ENCODE results near the gene AMOTL2. TPM values are rescaled to one million over a fixed set of nuclear protein-coding genes. Genes with fewer than 3 reads are reported as not detected.

Gene AMOTL2
- total and polyA plus RNA-seq, 2 donors (not counting 1 experiment from before 2014, with no cell fraction given) = not detected

DNA sequence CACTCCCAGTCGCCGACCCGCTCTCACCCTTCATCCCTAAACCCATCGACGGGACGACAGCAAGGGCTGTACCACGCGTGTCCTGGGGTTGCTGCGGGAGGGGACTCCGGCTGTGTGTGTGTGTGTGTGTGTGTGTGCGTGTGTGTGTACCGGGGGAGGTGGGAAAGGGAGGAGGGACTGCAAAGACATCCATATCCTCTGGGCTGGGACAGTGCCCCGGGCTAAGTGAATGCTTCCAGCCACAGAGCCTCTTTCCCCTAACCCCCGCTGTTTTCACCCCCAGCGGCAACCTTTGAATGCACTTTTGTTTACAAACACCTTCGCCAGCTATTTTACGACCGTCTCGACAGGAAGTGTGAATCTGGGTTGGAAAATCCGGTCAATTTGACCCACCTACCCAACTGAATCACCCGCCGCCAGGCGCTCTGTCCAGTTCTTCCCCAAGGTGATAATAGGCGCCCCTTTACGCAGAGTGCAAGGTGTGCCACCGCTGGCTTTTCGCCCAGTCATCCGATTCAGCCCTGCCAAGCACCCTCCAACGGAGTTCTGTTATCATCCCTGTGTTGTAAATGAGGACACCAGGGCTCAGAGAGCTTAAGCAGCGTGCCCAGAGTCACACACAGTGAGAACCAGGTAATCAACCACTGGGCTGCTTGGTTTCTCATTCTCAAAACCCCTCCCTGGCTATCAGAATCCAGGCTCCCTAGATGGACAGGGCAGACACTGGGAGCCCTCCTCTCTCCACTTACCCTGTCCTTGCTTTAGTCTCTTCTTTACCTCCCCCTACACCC, 739 bp upstream of the AMOTL2 start:
- intact Hi-C loops (cut with micrococcal nuclease) = loop anchor here (5.0 kb wide), 1 partner anchor 163 kb away; no protein-coding TSS in a partner anchor
- WGBS (ENCODE audit: insufficient coverage) = 25% methylated on average over 13 of the region's 30 CpGs
- Mint-ChIP-seq H3K27me3 (peaks cover 49% of the 10 kb centered on the region), H3K9me3 (ENCODE audit: insufficient read depth) (peaks cover 2% of the 10 kb centered on the region), H3K4me3 (peak overlapping the region; percentile 78), H3K4me1 (peaks cover 14% of the 10 kb centered on the region), H3K27ac (no peak overlapping the region)
- Histone ChIP-seq H3K79me2 (ENCODE audit: control insufficient read depth, insufficient read depth, low read length) (no peaks in the 10 kb centered on the region), H3K36me3 (replicated peaks in 1 of 2; ENCODE audit: control extremely low read depth in 1 of 2, control insufficient read depth in 1 of 2, extremely low read depth in 1 of 2, insufficient read depth in 2 of 2, low read length in 1 of 2) (no peaks in the 10 kb centered on the region), H3K4me1 (ENCODE audit: control insufficient read depth in 2 of 2, insufficient read depth in 2 of 2, low read length in 2 of 2) (peaks cover 3% of the 10 kb centered on the region in 2 donors), H3K27ac (ENCODE audit: low read length in 2 of 2) (no peak overlapping the region), H3K4me2 (replicated peaks; ENCODE audit: low read depth, low read length, poor library complexity, severe bottlenecking) (peak overlapping the region; percentile 61), H3K4me3 (ENCODE audit: control extremely low read depth in 1 of 5, extremely low read depth in 1 of 5, insufficient read depth in 1 of 5, low read depth in 2 of 5, low read length in 4 of 5) (no peak overlapping the region), H3K9me3 (ENCODE audit: control extremely low read depth in 1 of 3, control insufficient read depth in 2 of 3, insufficient read depth in 1 of 3, low read length in 2 of 3) (peaks cover 0 to 3% (median 0%) of the 10 kb centered on the region in 3 donors), H3K9ac (ENCODE audit: low read length) (no peak overlapping the region), H2AFZ (ENCODE audit: insufficient read depth, low read depth, low read length, poor library complexity, severe bottlenecking) (peak overlapping the region; percentile 15), H3K27me3 (replicated peaks in 1 of 4; ENCODE audit: control extremely low read depth in 1 of 4, control insufficient read depth in 3 of 4, insufficient read depth in 4 of 4, low read length in 3 of 4) (peaks cover 0 to 48% (median 9%) of the 10 kb centered on the region in 4 experiments), H4K20me1 (ENCODE audit: control insufficient read depth, insufficient read depth, low read length, poor library complexity, severe bottlenecking) (no peaks in the 10 kb centered on the region)
- ChIA-PET POLR2A (no interaction called here), CTCF (interaction anchor here (1.8 kb wide), 1 partner anchor 162 kb away, joined by 5 read pairs; no protein-coding TSS in a partner anchor)
- DNase-seq = no peak
- ATAC-seq (ENCODE audit: low read depth) = no peak
- TF ChIP-seq, protein P1, sequence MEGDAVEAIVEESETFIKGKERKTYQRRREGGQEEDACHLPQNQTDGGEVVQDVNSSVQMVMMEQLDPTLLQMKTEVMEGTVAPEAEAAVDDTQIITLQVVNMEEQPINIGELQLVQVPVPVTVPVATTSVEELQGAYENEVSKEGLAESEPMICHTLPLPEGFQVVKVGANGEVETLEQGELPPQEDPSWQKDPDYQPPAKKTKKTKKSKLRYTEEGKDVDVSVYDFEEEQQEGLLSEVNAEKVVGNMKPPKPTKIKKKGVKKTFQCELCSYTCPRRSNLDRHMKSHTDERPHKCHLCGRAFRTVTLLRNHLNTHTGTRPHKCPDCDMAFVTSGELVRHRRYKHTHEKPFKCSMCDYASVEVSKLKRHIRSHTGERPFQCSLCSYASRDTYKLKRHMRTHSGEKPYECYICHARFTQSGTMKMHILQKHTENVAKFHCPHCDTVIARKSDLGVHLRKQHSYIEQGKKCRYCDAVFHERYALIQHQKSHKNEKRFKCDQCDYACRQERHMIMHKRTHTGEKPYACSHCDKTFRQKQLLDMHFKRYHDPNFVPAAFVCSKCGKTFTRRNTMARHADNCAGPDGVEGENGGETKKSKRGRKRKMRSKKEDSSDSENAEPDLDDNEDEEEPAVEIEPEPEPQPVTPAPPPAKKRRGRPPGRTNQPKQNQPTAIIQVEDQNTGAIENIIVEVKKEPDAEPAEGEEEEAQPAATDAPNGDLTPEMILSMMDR (IDR thresholded peaks at IDR 0.05) = no peak
- no peak for TF ChIP-seq EZH2 (IDR thresholded peaks at IDR 0.05; ENCODE audit: borderline replicate concordance, insufficient read depth, low read depth, low read length, poor library complexity, severe bottlenecking)
